ENCODE measurements around the gene QRICH2. TPM values are rescaled to one million over a fixed set of nuclear protein-coding genes. Genes with fewer than 3 reads are reported as not detected.

The QRICH2 gene, protein sequence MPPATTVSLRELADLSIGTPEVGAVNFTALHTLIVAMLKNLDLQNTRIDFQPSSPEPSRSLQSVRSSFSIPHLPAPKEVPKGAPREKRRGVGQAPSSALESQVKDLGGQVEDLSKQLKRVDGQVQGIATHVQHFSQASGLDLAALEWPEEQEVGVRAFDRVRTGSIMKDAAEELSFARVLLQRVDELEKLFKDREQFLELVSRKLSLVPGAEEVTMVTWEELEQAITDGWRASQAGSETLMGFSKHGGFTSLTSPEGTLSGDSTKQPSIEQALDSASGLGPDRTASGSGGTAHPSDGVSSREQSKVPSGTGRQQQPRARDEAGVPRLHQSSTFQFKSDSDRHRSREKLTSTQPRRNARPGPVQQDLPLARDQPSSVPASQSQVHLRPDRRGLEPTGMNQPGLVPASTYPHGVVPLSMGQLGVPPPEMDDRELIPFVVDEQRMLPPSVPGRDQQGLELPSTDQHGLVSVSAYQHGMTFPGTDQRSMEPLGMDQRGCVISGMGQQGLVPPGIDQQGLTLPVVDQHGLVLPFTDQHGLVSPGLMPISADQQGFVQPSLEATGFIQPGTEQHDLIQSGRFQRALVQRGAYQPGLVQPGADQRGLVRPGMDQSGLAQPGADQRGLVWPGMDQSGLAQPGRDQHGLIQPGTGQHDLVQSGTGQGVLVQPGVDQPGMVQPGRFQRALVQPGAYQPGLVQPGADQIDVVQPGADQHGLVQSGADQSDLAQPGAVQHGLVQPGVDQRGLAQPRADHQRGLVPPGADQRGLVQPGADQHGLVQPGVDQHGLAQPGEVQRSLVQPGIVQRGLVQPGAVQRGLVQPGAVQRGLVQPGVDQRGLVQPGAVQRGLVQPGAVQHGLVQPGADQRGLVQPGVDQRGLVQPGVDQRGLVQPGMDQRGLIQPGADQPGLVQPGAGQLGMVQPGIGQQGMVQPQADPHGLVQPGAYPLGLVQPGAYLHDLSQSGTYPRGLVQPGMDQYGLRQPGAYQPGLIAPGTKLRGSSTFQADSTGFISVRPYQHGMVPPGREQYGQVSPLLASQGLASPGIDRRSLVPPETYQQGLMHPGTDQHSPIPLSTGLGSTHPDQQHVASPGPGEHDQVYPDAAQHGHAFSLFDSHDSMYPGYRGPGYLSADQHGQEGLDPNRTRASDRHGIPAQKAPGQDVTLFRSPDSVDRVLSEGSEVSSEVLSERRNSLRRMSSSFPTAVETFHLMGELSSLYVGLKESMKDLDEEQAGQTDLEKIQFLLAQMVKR (N-terminal part only)
- total RNA-seq (2012; rRNA removed): 1.3 and 1.5 TPM in 2 replicates

DNA sequence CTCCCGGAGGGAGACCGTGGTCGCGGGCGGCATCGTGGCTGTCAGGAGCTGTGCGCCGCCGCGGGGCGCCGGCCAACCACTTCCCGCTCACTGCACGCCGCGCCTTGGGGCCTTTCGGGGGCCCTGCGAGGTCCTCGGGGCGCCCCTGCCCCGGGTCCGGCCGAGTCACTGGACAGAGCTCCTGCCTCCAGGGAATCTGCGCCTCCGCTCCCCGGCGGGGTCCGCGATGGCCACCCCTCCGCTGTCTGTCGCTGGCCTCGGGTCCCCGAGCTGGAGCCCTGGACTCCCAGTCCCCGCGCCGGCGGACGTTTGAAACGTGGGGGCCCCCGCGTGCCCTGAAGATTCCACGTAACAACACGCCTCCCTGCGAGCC, at the start of gene QRICH2:
QRICH2 (minus strand) TSS at position 311 of the 373 bp plus-strand sequence; CDS start at position 33, 278 bp downstream.
- peaks cover 18% of the 10 kb centered on the region for H3K36me3 ChIP-seq (ENCODE audit: insufficient read depth, low read length)
- no peaks in the 10 kb centered on the region for H3K9me3 ChIP-seq (replicated peaks; ENCODE audit: low read length)
- H3K4me2 ChIP-seq (ENCODE audit: low read length): no peak within 1 kb of the TSS
- H3K9ac ChIP-seq (ENCODE audit: low read depth, low read length): no peak within 1 kb of the TSS
- H3K4me1 ChIP-seq (ENCODE audit: control insufficient read depth, insufficient read depth, low read length): no peaks in the 10 kb centered on the region
- no peaks in the 10 kb centered on the region for H3K27me3 ChIP-seq (ENCODE audit: control insufficient read depth, insufficient read depth, low read length)
- H3K4me3 ChIP-seq (ENCODE audit: low read length): no peak within 1 kb of the TSS

DNA sequence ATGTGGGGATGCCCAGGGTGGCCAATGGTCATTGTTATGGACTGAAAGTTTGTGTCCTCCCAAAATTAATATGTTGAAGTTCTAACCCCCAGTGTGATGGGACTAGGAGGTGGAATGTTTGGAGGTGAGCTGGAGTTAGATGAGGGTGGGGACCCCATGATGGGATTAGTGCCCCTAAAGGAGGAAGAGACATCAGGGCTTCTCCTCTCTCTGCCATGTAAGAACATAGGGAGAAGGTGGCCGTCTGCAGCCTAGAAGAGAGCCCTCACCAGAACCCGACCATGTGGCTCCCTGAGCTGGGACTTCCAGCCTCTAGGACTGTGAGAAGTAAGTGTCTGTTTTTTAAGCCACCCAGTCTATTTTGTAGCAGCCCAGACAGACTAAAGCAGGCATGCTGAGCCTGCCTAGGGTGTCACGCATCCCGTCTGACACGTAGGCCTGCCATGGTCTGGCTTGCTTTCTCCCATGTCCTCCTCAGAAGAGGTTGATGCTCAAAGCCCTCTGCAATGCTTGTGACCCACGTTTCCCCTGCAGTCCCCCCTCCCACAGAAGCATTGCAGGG, 49.6 kb upstream of the QRICH2 start:
- Histone ChIP-seq H3K9ac (ENCODE audit: low read depth, low read length) (no peak overlapping the region), H3K4me2 (ENCODE audit: low read length) (no peak overlapping the region), H3K4me3 (ENCODE audit: low read length) (no peak overlapping the region), H3K4me1 (ENCODE audit: control insufficient read depth, insufficient read depth, low read length) (peaks cover 18% of the 10 kb centered on the region), H3K9me3 (replicated peaks; ENCODE audit: low read length) (no peaks in the 10 kb centered on the region), H3K27me3 (ENCODE audit: control insufficient read depth, insufficient read depth, low read length) (no peaks in the 10 kb centered on the region), H3K36me3 (ENCODE audit: insufficient read depth, low read length) (no peaks in the 10 kb centered on the region)

DNA sequence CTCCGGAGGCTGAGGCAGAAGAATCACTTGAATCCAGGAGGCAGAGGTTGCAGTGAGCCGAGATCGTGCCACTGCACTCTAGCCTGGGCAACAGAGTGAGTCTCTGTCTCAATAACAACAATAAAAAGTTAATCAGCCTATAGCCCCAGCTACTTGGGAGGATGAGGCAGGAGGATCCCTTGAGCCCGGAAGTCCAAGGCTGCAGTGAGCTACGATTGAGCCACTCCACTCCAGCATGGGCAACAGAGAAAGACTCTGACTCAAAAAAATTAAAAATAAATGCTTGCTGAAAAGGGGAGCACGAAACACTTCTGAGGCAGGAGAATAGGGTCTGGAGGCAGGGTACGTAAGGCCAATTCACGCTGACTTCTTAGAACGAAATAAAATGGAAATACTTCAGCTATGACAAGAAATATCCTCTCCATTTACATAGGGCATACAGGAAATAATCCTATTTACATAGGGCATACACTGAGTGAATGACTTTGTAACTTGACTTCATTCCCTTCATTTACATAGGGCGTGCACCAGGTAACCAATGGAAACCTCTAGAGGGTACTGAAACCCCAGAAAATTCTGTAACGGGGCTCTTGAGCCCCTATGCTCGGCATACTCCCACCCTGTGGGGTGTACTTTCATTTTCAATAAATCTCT, 48.9 kb upstream of the QRICH2 start:
- Histone ChIP-seq H3K36me3 (ENCODE audit: insufficient read depth, low read length) (no peaks in the 10 kb centered on the region), H3K27me3 (ENCODE audit: control insufficient read depth, insufficient read depth, low read length) (no peaks in the 10 kb centered on the region), H3K4me1 (ENCODE audit: control insufficient read depth, insufficient read depth, low read length) (peaks cover 21% of the 10 kb centered on the region), H3K9me3 (replicated peaks; ENCODE audit: low read length) (no peaks in the 10 kb centered on the region), H3K4me3 (ENCODE audit: low read length) (no peak overlapping the region), H3K4me2 (ENCODE audit: low read length) (no peak overlapping the region), H3K9ac (ENCODE audit: low read depth, low read length) (no peak overlapping the region)

DNA sequence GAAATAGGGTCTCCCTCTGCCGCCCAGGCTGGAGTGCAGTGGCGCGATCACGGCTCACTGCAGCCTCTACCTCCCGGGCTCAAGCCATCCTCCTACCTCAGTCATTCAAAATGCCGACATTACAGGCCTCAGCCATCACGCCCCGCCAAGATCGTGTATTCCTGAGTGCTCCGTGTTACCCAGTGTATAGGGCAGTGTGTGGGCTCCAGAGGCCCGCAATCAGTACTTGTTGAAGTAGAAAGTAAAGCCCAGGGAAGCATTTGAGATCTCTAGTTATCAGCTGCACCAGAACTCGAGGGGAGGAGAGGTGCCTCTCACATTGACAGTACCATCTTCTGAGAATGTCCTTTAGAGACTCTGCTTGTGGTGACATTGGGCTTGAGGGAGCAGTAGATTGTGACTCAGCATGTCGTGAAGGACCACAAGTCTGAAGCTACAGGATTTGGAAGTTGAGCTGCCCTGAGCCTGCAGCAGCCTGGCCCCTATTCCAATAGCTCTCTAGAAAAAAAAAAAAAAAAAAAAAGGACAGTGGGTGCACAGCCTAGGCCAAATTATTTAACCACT, 46.8 kb upstream of the QRICH2 start:
- Histone ChIP-seq H3K4me2 (ENCODE audit: low read length) (peak overlapping the region; percentile 99), H3K27me3 (ENCODE audit: control insufficient read depth, insufficient read depth, low read length) (no peaks in the 10 kb centered on the region), H3K4me1 (ENCODE audit: control insufficient read depth, insufficient read depth, low read length) (peaks cover 14% of the 10 kb centered on the region), H3K4me3 (ENCODE audit: low read length) (no peak overlapping the region), H3K9me3 (replicated peaks; ENCODE audit: low read length) (no peaks in the 10 kb centered on the region), H3K36me3 (ENCODE audit: insufficient read depth, low read length) (no peaks in the 10 kb centered on the region), H3K9ac (ENCODE audit: low read depth, low read length) (peak overlapping the region; percentile 98)

DNA sequence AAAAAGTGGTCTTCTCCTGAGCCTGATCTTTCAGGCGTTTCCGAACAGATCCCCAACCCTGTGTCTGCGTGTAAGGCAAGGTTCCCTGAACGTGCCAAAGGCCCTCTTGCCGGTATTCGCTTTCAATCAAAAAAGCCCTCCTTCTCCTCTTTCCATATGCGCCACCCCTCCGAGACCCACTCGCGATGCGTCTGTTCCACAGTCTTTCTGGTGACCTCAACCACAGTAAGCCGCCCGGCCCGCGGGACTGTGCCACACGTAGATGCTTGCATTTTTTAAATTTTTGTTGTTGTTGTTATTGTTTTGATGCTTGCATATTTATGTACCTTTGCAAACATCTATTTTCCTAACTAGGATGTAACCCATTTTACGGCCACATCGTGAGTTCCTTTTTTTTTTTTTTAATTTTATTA, 46.2 kb upstream of the QRICH2 start:
- H3K4me3 ChIP-seq (ENCODE audit: low read length): peak overlapping the region; percentile 87
- H3K4me2 ChIP-seq (ENCODE audit: low read length): peak overlapping the region; percentile 99
- H3K9me3 ChIP-seq (replicated peaks; ENCODE audit: low read length): no peaks in the 10 kb centered on the region
- no peaks in the 10 kb centered on the region for H3K27me3 ChIP-seq (ENCODE audit: control insufficient read depth, insufficient read depth, low read length)
- H3K9ac ChIP-seq (ENCODE audit: low read depth, low read length): peak overlapping the region; percentile 98
- H3K4me1 ChIP-seq (ENCODE audit: control insufficient read depth, insufficient read depth, low read length): peaks cover 14% of the 10 kb centered on the region
- no peaks in the 10 kb centered on the region for H3K36me3 ChIP-seq (ENCODE audit: insufficient read depth, low read length)

DNA sequence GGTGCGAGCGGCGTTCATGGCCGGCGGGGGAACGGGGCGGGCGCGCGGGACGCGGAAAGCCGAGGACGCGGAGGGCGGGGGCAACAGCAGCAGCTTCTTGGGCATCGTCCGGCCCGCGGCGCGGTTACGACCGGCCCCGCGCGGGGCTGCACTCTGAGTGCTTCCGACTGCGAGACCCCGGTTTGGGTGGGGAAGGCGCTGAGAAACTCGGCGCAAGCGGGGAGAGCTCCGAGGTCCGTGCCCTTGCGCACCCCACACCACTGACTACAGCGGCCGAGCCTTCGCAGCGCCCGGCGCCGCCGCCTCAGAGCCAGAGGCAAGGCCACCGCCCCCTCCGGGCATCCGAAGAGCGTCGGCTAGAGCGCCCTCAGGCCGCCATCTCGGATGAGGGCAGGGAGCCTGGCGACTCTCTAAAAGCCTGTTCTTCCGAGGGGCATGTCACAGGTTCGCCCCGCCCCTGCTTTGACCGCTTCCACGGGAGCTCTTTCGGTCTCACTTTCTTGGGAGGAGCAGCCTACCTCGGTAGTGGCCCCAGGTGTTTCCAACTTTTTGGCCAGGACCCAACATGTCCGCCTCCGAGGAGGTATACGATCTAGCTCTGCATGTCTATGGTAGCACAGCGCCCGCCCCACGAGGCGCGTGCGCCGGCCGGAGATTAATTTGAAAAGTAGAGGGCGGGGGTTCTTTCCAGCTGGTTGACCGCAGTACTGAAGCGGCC, 45.7 kb upstream of the QRICH2 start, which contains the start of gene PRPSAP1:
PRPSAP1 (minus strand) TSS at position 318 of the 718 bp plus-strand sequence; CDS start at position 105, 213 bp downstream.
- peak within 1 kb of the TSS; percentile 98 for H3K9ac ChIP-seq (ENCODE audit: low read depth, low read length)

DNA sequence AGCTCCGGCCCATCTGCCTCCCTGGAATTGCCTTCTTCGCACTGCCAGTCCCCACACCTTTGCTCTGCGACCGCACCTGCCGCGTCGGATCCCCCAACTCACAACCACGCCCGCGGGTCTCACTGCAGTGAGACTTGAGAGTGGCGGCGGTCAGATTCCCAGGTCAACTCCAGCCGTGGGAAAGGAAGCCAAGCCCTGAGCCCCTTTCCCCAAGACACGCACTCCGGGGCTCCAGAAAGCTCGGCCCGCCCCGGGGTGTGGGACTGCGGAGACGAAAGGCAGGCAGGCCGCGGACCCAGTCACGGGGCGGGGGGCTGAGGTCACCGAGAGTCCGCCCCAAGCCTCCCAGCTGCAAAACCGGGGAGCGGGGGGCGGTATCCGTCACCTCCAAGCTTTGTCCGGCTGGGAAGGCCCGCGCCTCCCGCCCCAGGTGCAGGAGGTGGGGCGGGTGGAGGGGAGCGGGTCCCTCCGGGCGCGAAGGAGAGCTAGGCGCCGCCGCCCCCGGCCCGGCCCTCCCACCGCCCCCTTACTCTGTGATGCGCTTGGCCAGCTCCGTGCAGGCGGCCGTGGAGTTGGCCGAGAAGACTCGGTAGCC, 45.0 kb upstream of the QRICH2 start:
- Histone ChIP-seq H3K9me3 (replicated peaks; ENCODE audit: low read length) (no peaks in the 10 kb centered on the region), H3K36me3 (ENCODE audit: insufficient read depth, low read length) (no peaks in the 10 kb centered on the region), H3K9ac (ENCODE audit: low read depth, low read length) (peak overlapping the region; percentile 98), H3K4me3 (ENCODE audit: low read length) (peak overlapping the region; percentile 87), H3K4me2 (ENCODE audit: low read length) (peak overlapping the region; percentile 99), H3K27me3 (ENCODE audit: control insufficient read depth, insufficient read depth, low read length) (no peaks in the 10 kb centered on the region), H3K4me1 (ENCODE audit: control insufficient read depth, insufficient read depth, low read length) (peaks cover 14% of the 10 kb centered on the region)

More for the DNA sequence above, 45.7 kb upstream of the QRICH2 start, which contains the start of gene PRPSAP1:
- Histone ChIP-seq H3K36me3 (ENCODE audit: insufficient read depth, low read length) (no peaks in the 10 kb centered on the region), H3K9me3 (replicated peaks; ENCODE audit: low read length) (no peaks in the 10 kb centered on the region), H3K27me3 (ENCODE audit: control insufficient read depth, insufficient read depth, low read length) (no peaks in the 10 kb centered on the region), H3K4me2 (ENCODE audit: low read length) (peak within 1 kb of the TSS; percentile 99), H3K4me3 (ENCODE audit: low read length) (peak within 1 kb of the TSS; percentile 87), H3K4me1 (ENCODE audit: control insufficient read depth, insufficient read depth, low read length) (peaks cover 14% of the 10 kb centered on the region)

DNA sequence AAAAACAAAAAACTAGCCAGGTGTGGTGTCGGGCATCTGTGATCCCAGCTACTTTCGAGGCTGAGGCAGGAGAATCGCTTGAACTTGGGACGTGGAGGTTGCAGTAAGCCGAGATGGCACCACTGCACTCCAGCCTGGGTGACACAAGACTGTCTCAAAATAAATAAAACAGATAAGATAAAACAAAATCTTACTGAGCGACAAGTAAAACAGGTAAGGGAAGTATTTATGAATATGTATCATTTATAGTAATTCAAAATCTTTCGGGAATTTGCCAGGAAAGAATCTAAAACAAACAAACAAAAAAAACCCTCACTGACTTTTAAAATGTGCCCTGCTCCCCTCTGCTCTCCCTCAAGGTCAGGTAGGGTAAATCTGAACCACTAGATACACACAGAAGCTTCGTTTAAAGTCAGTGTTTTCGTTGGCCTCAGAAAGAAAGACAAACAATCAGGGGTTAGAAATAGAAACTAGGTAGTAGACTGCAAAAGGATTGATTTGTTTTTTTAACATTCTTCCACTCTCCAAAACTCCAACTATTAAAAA, 43.5 kb upstream of the QRICH2 start:
- Histone ChIP-seq H3K9me3 (replicated peaks; ENCODE audit: low read length) (no peaks in the 10 kb centered on the region), H3K27me3 (ENCODE audit: control insufficient read depth, insufficient read depth, low read length) (no peaks in the 10 kb centered on the region), H3K36me3 (ENCODE audit: insufficient read depth, low read length) (peaks cover 9% of the 10 kb centered on the region), H3K4me3 (ENCODE audit: low read length) (no peak overlapping the region), H3K4me1 (ENCODE audit: control insufficient read depth, insufficient read depth, low read length) (peaks cover 14% of the 10 kb centered on the region), H3K4me2 (ENCODE audit: low read length) (peak overlapping the region; percentile 69), H3K9ac (ENCODE audit: low read depth, low read length) (peak overlapping the region; percentile 59)

DNA sequence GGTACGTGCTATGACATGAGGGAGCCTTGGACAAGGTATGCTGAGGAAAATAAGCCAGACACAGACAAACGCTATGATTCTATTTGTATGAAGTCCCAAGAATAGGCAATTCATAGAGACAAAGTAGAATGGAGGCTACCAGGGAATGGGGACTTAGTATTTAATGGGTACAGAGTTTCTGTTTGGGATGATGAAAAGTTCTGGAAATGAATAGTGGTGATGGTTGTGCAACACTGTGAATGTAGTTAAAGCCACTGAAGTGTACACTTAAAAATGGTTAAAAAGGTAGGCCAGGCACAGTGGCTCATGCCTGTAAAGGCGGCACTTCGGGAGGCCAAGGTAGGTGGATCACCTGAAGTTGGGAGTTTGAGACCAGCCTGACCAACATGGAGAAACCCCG, 42.4 kb upstream of the QRICH2 start:
- no peaks in the 10 kb centered on the region for H3K27me3 ChIP-seq (ENCODE audit: control insufficient read depth, insufficient read depth, low read length)
- no peak overlapping the region for H3K4me3 ChIP-seq (ENCODE audit: low read length)
- H3K4me2 ChIP-seq (ENCODE audit: low read length): no peak overlapping the region
- peaks cover 14% of the 10 kb centered on the region for H3K4me1 ChIP-seq (ENCODE audit: control insufficient read depth, insufficient read depth, low read length)
- H3K36me3 ChIP-seq (ENCODE audit: insufficient read depth, low read length): peaks cover 15% of the 10 kb centered on the region
- no peaks in the 10 kb centered on the region for H3K9me3 ChIP-seq (replicated peaks; ENCODE audit: low read length)
- no peak overlapping the region for H3K9ac ChIP-seq (ENCODE audit: low read depth, low read length)

Measured in skeletal muscle satellite cell (primary cell).